Activated CD4-positive, alpha-beta T cell treated with anti-CD3 and anti-CD28 coated beads, Interleukin-2, amount 10 ng/mL, durations not matched to agents 7 days and 5 days (primary cell): ENCODE data around the gene SUSD1. TPM values are rescaled to one million over a fixed set of nuclear protein-coding genes. Genes with fewer than 3 reads are reported as not detected.

Experiments
- CTCF ChIA-PET: fragments of 350-600 bp; sonication (Branson Sonifier 250); formaldehyde crosslinking; loops from one replicate; lab custom pipeline; 2021; ENCODE audit warnings: antibody characterized with exemption; lab: Charles Lee
- POLR2A ChIA-PET: fragments of 350-600 bp; sonication (Branson Sonifier 250); formaldehyde crosslinking; loops from one replicate; lab custom pipeline; 2021; ENCODE audit warnings: antibody characterized with exemption; lab: Charles Lee
- DNase-seq: peaks from one replicate; pipeline ENCODE4 v3.0.0-alpha.2; 2020
- H3K27ac Mint-ChIP-seq: one replicate; pipeline ENCODE4 v1.8.0; 2021; ENCODE audit warnings: mild to moderate bottlenecking, moderate library complexity, mixed read lengths
- H3K27me3 Mint-ChIP-seq: one replicate; pipeline ENCODE4 v1.8.0; 2021; ENCODE audit warnings: mixed read lengths
- H3K36me3 Mint-ChIP-seq: one replicate; pipeline ENCODE4 v1.8.0; 2021; ENCODE audit warnings: low read depth, mixed read lengths
- H3K4me1 Mint-ChIP-seq: one replicate; pipeline ENCODE4 v1.8.0; 2021; ENCODE audit warnings: mixed read lengths
- H3K4me3 Mint-ChIP-seq: one replicate; pipeline ENCODE4 v1.8.0; 2021; ENCODE audit warnings: mild to moderate bottlenecking, moderate library complexity, mixed read lengths
- H3K9me3 Mint-ChIP-seq: one replicate; pipeline ENCODE4 v1.8.0; 2021; ENCODE audit warnings: mixed read lengths
- total RNA-seq, 2 experiments: library from RNA; stranded (reverse); gene quantifications; one replicate each; pipeline ENCODE4 v1.2.3, GENCODE V29; 2021

Gene SUSD1
- total RNA-seq, 2 experiments from 2014 or later = 12.0 to 14.7 TPM

GRCh38 chr9:112069318-112070169 is 105.6 kb downstream of the SUSD1 start:
- peaks cover 15% of the 10 kb centered on the region for H3K36me3 Mint-ChIP-seq
- peaks cover 24% of the 10 kb centered on the region for H3K4me1 Mint-ChIP-seq
- ChIA-PET CTCF (no interaction called here), POLR2A (no interaction called here)
- no peak overlapping the region for H3K27ac Mint-ChIP-seq
- H3K4me3 Mint-ChIP-seq = no peak overlapping the region
- H3K9me3 Mint-ChIP-seq = no peaks in the 10 kb centered on the region
- no peaks in the 10 kb centered on the region for H3K27me3 Mint-ChIP-seq
- no peak for DNase-seq

- Mint-ChIP-seq H3K9me3 (peaks cover 2% of the 10 kb centered on the region), H3K27me3 (no peaks in the 10 kb centered on the region), H3K27ac (no peak overlapping the region), H3K4me3 (no peak overlapping the region), H3K36me3 (peaks cover 25% of the 10 kb centered on the region), H3K4me1 (peaks cover 24% of the 10 kb centered on the region)
- ChIA-PET CTCF (interaction anchor here (1.6 to 1.8 kb wide), 2 partner anchors 9 kb away, joined by 7 read pairs; no protein-coding TSS in a partner anchor), POLR2A (no interaction called here)
- no peak for DNase-seq
Observed at GRCh38 chr9:112065806-112066606, 109.1 kb downstream of the SUSD1 start.

GRCh38 chr9:112064871-112065270 is 110.2 kb downstream of the SUSD1 start:
- POLR2A ChIA-PET = no interaction called here
- Mint-ChIP-seq H3K27ac (no peak overlapping the region), H3K36me3 (peaks cover 30% of the 10 kb centered on the region), H3K4me3 (no peak overlapping the region), H3K4me1 (peaks cover 28% of the 10 kb centered on the region), H3K9me3 (peaks cover 2% of the 10 kb centered on the region), H3K27me3 (no peaks in the 10 kb centered on the region)
- no peak for DNase-seq
- CTCF ChIA-PET = interaction anchor here (1.6 kb wide), 1 partner anchor 10 kb away, joined by 7 read pairs; no protein-coding TSS in a partner anchor

GRCh38 chr9:112063586-112063985 is 111.5 kb downstream of the SUSD1 start:
- Mint-ChIP-seq H3K27ac (no peak overlapping the region), H3K4me3 (no peak overlapping the region), H3K9me3 (peaks cover 2% of the 10 kb centered on the region), H3K27me3 (no peaks in the 10 kb centered on the region), H3K4me1 (peaks cover 28% of the 10 kb centered on the region), H3K36me3 (peaks cover 33% of the 10 kb centered on the region)
- ChIA-PET CTCF (no interaction called here), POLR2A (no interaction called here)
- DNase-seq = no peak

GRCh38 chr9:112063151-112063550 is 111.9 kb downstream of the SUSD1 start:
- DNase-seq = no peak
- no peaks in the 10 kb centered on the region for H3K27me3 Mint-ChIP-seq
- peaks cover 2% of the 10 kb centered on the region for H3K9me3 Mint-ChIP-seq
- no peak overlapping the region for H3K4me3 Mint-ChIP-seq
- CTCF ChIA-PET = no interaction called here
- H3K27ac Mint-ChIP-seq = no peak overlapping the region
- POLR2A ChIA-PET = no interaction called here
- peaks cover 28% of the 10 kb centered on the region for H3K4me1 Mint-ChIP-seq
- peaks cover 34% of the 10 kb centered on the region for H3K36me3 Mint-ChIP-seq

GRCh38 chr9:112061152-112061740 is 113.9 kb downstream of the SUSD1 start:
- Mint-ChIP-seq H3K36me3 (peaks cover 40% of the 10 kb centered on the region), H3K27ac (peak overlapping the region; percentile 51)
- POLR2A ChIA-PET = no interaction called here

GRCh38 chr9:112059966-112060320 is 115.2 kb downstream of the SUSD1 start:
- no peak overlapping the region for H3K27ac Mint-ChIP-seq
- POLR2A ChIA-PET = no interaction called here
- no peaks in the 10 kb centered on the region for H3K27me3 Mint-ChIP-seq

More at GRCh38 chr9:112061152-112061740, 113.9 kb downstream of the SUSD1 start:
- CTCF ChIA-PET = interaction anchor here (0.8 kb wide), 1 partner anchor 11 kb away, joined by 3 read pairs; no protein-coding TSS in a partner anchor
- DNase-seq = peak; percentile 54
- Mint-ChIP-seq H3K4me1 (peaks cover 30% of the 10 kb centered on the region), H3K4me3 (no peak overlapping the region), H3K27me3 (no peaks in the 10 kb centered on the region), H3K9me3 (peaks cover 2% of the 10 kb centered on the region)

GRCh38 chr9:112059145-112059965 is 115.7 kb downstream of the SUSD1 start:
- ChIA-PET CTCF (interaction anchor here (0.7 to 1.2 kb wide), 2 partner anchors 15 to 25 kb away, joined by 3 read pairs; no protein-coding TSS in a partner anchor), POLR2A (interaction anchor here (0.5 kb wide), 1 partner anchor 9 kb away, joined by 3 read pairs; no protein-coding TSS in a partner anchor)
- H3K9me3 Mint-ChIP-seq = peaks cover 2% of the 10 kb centered on the region
- H3K4me3 Mint-ChIP-seq = no peak overlapping the region
- H3K27ac Mint-ChIP-seq = no peak overlapping the region
- H3K36me3 Mint-ChIP-seq = peaks cover 44% of the 10 kb centered on the region
- no peak for DNase-seq
- H3K4me1 Mint-ChIP-seq = peaks cover 26% of the 10 kb centered on the region
- H3K27me3 Mint-ChIP-seq = no peaks in the 10 kb centered on the region

More at GRCh38 chr9:112059966-112060320, 115.2 kb downstream of the SUSD1 start:
- DNase-seq = no peak
- Mint-ChIP-seq H3K4me3 (no peak overlapping the region), H3K4me1 (peaks cover 26% of the 10 kb centered on the region), H3K9me3 (peaks cover 2% of the 10 kb centered on the region), H3K36me3 (peaks cover 40% of the 10 kb centered on the region)
- CTCF ChIA-PET = interaction anchor here (0.7 to 1.2 kb wide), 2 partner anchors 16 to 25 kb away, joined by 3 read pairs; no protein-coding TSS in a partner anchor

GRCh38 chr9:112056996-112057395 is 118.1 kb downstream of the SUSD1 start:
- no peak for DNase-seq
- Mint-ChIP-seq H3K4me1 (peaks cover 18% of the 10 kb centered on the region), H3K27ac (no peak overlapping the region), H3K27me3 (no peaks in the 10 kb centered on the region), H3K36me3 (peaks cover 45% of the 10 kb centered on the region), H3K4me3 (no peak overlapping the region), H3K9me3 (peaks cover 2% of the 10 kb centered on the region)
- POLR2A ChIA-PET = no interaction called here
- CTCF ChIA-PET = interaction anchor here (1.6 kb wide), 1 partner anchor 9 kb away, joined by 7 read pairs; no protein-coding TSS in a partner anchor

- CTCF ChIA-PET = interaction anchor here (0.6 kb wide), 1 partner anchor 577 kb away, joined by 3 read pairs; no protein-coding TSS in a partner anchor
- no peaks in the 10 kb centered on the region for H3K27me3 Mint-ChIP-seq
- H3K36me3 Mint-ChIP-seq = peaks cover 41% of the 10 kb centered on the region
- no peak overlapping the region for H3K4me3 Mint-ChIP-seq
- peaks cover 2% of the 10 kb centered on the region for H3K4me1 Mint-ChIP-seq
- H3K9me3 Mint-ChIP-seq = no peaks in the 10 kb centered on the region
- DNase-seq = no peak
- H3K27ac Mint-ChIP-seq = no peak overlapping the region
- POLR2A ChIA-PET = no interaction called here
Observed at GRCh38 chr9:112054916-112055315, 120.2 kb downstream of the SUSD1 start.

GRCh38 chr9:112051812-112052211 is 123.3 kb downstream of the SUSD1 start:
- H3K4me3 Mint-ChIP-seq = no peak overlapping the region
- peaks cover 44% of the 10 kb centered on the region for H3K36me3 Mint-ChIP-seq
- H3K9me3 Mint-ChIP-seq = peaks cover 17% of the 10 kb centered on the region
- no peak for DNase-seq
- peaks cover 12% of the 10 kb centered on the region for H3K4me1 Mint-ChIP-seq
- CTCF ChIA-PET = interaction anchor here (0.6 to 1.3 kb wide), 3 partner anchors 51 to 327 kb away, joined by 3 read pairs; no protein-coding TSS in a partner anchor
- H3K27me3 Mint-ChIP-seq = no peaks in the 10 kb centered on the region
- POLR2A ChIA-PET = no interaction called here
- H3K27ac Mint-ChIP-seq = no peak overlapping the region
